Tibial nerve (tissue), 4 donors: ENCODE data around the gene NMT1. TPM values are rescaled to one million over a fixed set of nuclear protein-coding genes. Genes with fewer than 3 reads are reported as not detected.

Experiments used
- DNase-seq, 2 donors: peaks; one replicate each; pipeline ENCODE4 v3.0.0-alpha.2; 2019; ENCODE audit warnings: low spot score in 2 of 2
- H3K27ac ChIP-seq, 4 donors: fragments of 200-600 bp; sonication (generic) in 3 of 4; one replicate each; pipeline ENCODE4 v1.5.1; 2017 to 2019; ENCODE audit warnings: mild to moderate bottlenecking in 1 of 4
- H3K27me3 ChIP-seq, 2 donors: fragments of 200-600 bp; sonication (generic) in 1 of 2; one replicate each; pipeline versions ENCODE4 v1.5.1 to v1.6.0; 2017 to 2019
- H3K36me3 ChIP-seq, 3 donors: fragments of 200-600 bp; sonication (generic); one replicate each; pipeline ENCODE4 v1.5.1; 2018 to 2019
- H3K4me1 ChIP-seq, 4 donors: fragments of 200-600 bp; sonication (generic) in 3 of 4; one replicate each; pipeline ENCODE4 v1.5.1; 2017 to 2019
- H3K4me3 ChIP-seq, 4 donors: fragments of 200-600 bp; sonication (generic) in 3 of 4; one replicate each; pipeline ENCODE4 v1.5.1; 2017 to 2019; ENCODE audit warnings: mild to moderate bottlenecking in 1 of 4, moderate library complexity in 1 of 4
- H3K9me3 ChIP-seq, 4 donors: fragments of 200-600 bp; sonication (generic) in 3 of 4; one replicate each; pipeline ENCODE4 v1.5.1; 2017 to 2019
- CTCF ChIP-seq, 5 experiments: fragments of 200-600 bp in 3 of 5; fragments of 450-650 bp in 2 of 5; sonication (generic) in 3 of 5; IDR thresholded peaks; one replicate each; pipeline ENCODE4 v1.5.1; 2016 to 2019; ENCODE audit warnings: antibody characterized with exemption in 5 of 5, mild to moderate bottlenecking in 3 of 5, moderate library complexity in 2 of 5
- EP300 ChIP-seq, 2 donors: sonication (generic); formaldehyde crosslinking; IDR thresholded peaks; one replicate each; pipeline ENCODE4 v1.6.1; 2017; ENCODE audit warnings: antibody characterized with exemption in 2 of 2, mild to moderate bottlenecking in 1 of 2
- POLR2A ChIP-seq, 2 donors: fragments of 450-650 bp; IDR thresholded peaks; one replicate each; pipeline ENCODE4 v1.6.1; 2017; ENCODE audit warnings: antibody characterized with exemption in 2 of 2, mild to moderate bottlenecking in 2 of 2, moderate library complexity in 2 of 2
- WGBS, 2 donors: methylation state at CpG; one replicate each; pipeline ENCODE4 v1.1.5; 2018; 5-methylcytosine and 5-hydroxymethylcytosine counted together
- total RNA-seq, 4 donors: library from RNA; depleted of rRNA; stranded (reverse); fragments of >200 nt; gene quantifications; one replicate each; pipeline ENCODE4 v1.1.0, GENCODE V29; 2016

NMT1 gene
- total RNA-seq, 4 donors from 2014 or later = 63.2 to 97.9 (median 80.1) TPM

GRCh38 chr17:45030733-45031132 lies 30.4 kb upstream of the NMT1 start:
- H3K9me3 ChIP-seq = no peaks in the 10 kb centered on the region
- H3K36me3 ChIP-seq = peaks cover 0 to 81% (median 15%) of the 10 kb centered on the region in 3 donors
- no peaks in the 10 kb centered on the region for H3K27me3 ChIP-seq
- no peak for DNase-seq
- TF ChIP-seq CTCF (IDR thresholded peaks at IDR 0.05) (no peak), EP300 (IDR thresholded peaks at IDR 0.05) (no peak), POLR2A (IDR thresholded peaks at IDR 0.05) (no peak)
- WGBS, 2 donors = 45 to 74% methylated on average over 5 to 6 of the region's 6 CpGs
- H3K4me3 ChIP-seq = no peak overlapping the region
- H3K4me1 ChIP-seq = no peaks in the 10 kb centered on the region
- H3K27ac ChIP-seq = no peak overlapping the region

- Histone ChIP-seq H3K4me3 (no peak overlapping the region), H3K4me1 (no peaks in the 10 kb centered on the region), H3K27ac (no peak overlapping the region), H3K36me3 (peaks cover 0 to 81% (median 15%) of the 10 kb centered on the region in 3 donors), H3K27me3 (no peaks in the 10 kb centered on the region), H3K9me3 (no peaks in the 10 kb centered on the region)
- 82 to 86% methylated on average over 14 of the region's 14 CpGs for WGBS, 2 donors
- DNase-seq = no peak
- TF ChIP-seq EP300 (IDR thresholded peaks at IDR 0.05) = no peak
- TF ChIP-seq CTCF (IDR thresholded peaks at IDR 0.05) = no peak
- no peak for TF ChIP-seq POLR2A (IDR thresholded peaks at IDR 0.05)
Measured at GRCh38 chr17:45031231-45032173, 29.6 kb upstream of the NMT1 start.

- Histone ChIP-seq H3K9me3 (no peaks in the 10 kb centered on the region), H3K27ac (no peak overlapping the region), H3K36me3 (peaks cover 0 to 75% (median 15%) of the 10 kb centered on the region in 3 donors)
Measured at GRCh38 chr17:45032174-45032541, 29.0 kb upstream of the NMT1 start.

GRCh38 chr17:45034599-45034998 lies 26.5 kb upstream of the NMT1 start:
- Histone ChIP-seq H3K9me3 (no peaks in the 10 kb centered on the region), H3K27ac (no peak overlapping the region), H3K27me3 (no peaks in the 10 kb centered on the region), H3K36me3 (peaks cover 0 to 53% (median 13%) of the 10 kb centered on the region in 3 donors), H3K4me1 (peaks cover 0 to 15% (median 2%) of the 10 kb centered on the region in 4 donors), H3K4me3 (no peak overlapping the region)
- WGBS, 2 donors = 89 to 91% methylated on average over 14 of the region's 14 CpGs
- no peak for DNase-seq
- TF ChIP-seq CTCF (IDR thresholded peaks at IDR 0.05) (no peak), POLR2A (IDR thresholded peaks at IDR 0.05) (no peak), EP300 (IDR thresholded peaks at IDR 0.05) (no peak)

More at GRCh38 chr17:45032174-45032541, 29.0 kb upstream of the NMT1 start:
- no peak for TF ChIP-seq CTCF (IDR thresholded peaks at IDR 0.05)
- WGBS, 2 donors = 77 to 80% methylated on average over 9 of the region's 9 CpGs
- Histone ChIP-seq H3K27me3 (no peaks in the 10 kb centered on the region), H3K4me3 (no peak overlapping the region), H3K4me1 (no peaks in the 10 kb centered on the region)
- no peak for DNase-seq

- no peak overlapping the region for H3K4me3 ChIP-seq
Measured at GRCh38 chr17:45035848-45036247, 25.3 kb upstream of the NMT1 start.

More at GRCh38 chr17:45035848-45036247, 25.3 kb upstream of the NMT1 start:
- DNase-seq = no peak
- peaks cover 0 to 25% (median 7%) of the 10 kb centered on the region in 4 donors for H3K4me1 ChIP-seq
- no peak for TF ChIP-seq POLR2A (IDR thresholded peaks at IDR 0.05)
- TF ChIP-seq CTCF (IDR thresholded peaks at IDR 0.05) = no peak
- no peaks in the 10 kb centered on the region for H3K27me3 ChIP-seq
- peaks cover 0 to 40% (median 6%) of the 10 kb centered on the region in 3 donors for H3K36me3 ChIP-seq
- 88 to 96% methylated on average over 14 of the region's 14 CpGs for WGBS, 2 donors
- no peak overlapping the region for H3K27ac ChIP-seq
- H3K9me3 ChIP-seq = no peaks in the 10 kb centered on the region
